CD4-positive, alpha-beta T cell (primary cell): ENCODE data around the gene MCTP2. TPM values are rescaled to one million over a fixed set of nuclear protein-coding genes. Genes with fewer than 3 reads are reported as not detected.

ENCODE experiments used
- ATAC-seq: fragments of 200-7000 bp; cut with Tn5 transposase; one replicate; pipeline ENCODE4 v1.10.0; 2022; ENCODE audit warnings: mild to moderate bottlenecking; ENCODE audit not compliant: poor library complexity
- CTCF ChIA-PET: fragments of 350-600 bp; sonication (Branson Sonifier 250); formaldehyde crosslinking; loops from one replicate; lab custom pipeline; 2021; ENCODE audit warnings: antibody characterized with exemption, inconsistent platforms; lab: Charles Lee
- POLR2A ChIA-PET: fragments of 350-600 bp; sonication (Branson Sonifier 250); formaldehyde crosslinking; loops from one replicate; lab custom pipeline; 2021; ENCODE audit warnings: antibody characterized with exemption, inconsistent platforms; lab: Charles Lee
- DNase-seq, 14 experiments: peaks; one replicate each; pipeline ENCODE4 v3.0.0-alpha.2; 2013 to 2020; ENCODE audit warnings: mixed read lengths in 2 of 14
- H3K27ac ChIP-seq, 2 donors: one replicate each; pipeline versions ENCODE4 v1.5.1 to v1.7.0; 2013; ENCODE audit warnings: low read length in 2 of 2, low read depth in 1 of 2, mild to moderate bottlenecking in 1 of 2
- H3K27me3 ChIP-seq, 2 experiments: 1 replicate in 1 of 2; 2 replicates in 1 of 2; pipeline versions ENCODE4 v1.6.1 to v1.7.0; 2013; ENCODE audit warnings: low read length in 2 of 2, control low read depth in 1 of 2, mild to moderate bottlenecking in 1 of 2, moderate library complexity in 1 of 2; ENCODE audit not compliant: insufficient read depth in 2 of 2, control insufficient read depth in 1 of 2
- H3K36me3 ChIP-seq: one replicate; pipeline ENCODE4 v1.6.1; 2013; ENCODE audit warnings: low read length, control low read depth; ENCODE audit not compliant: insufficient read depth
- H3K4me1 ChIP-seq: one replicate; pipeline ENCODE4 v1.6.1; 2013; ENCODE audit warnings: low read length, control low read depth; ENCODE audit not compliant: insufficient read depth
- H3K4me3 ChIP-seq: one replicate; pipeline ENCODE4 v1.5.1; 2013; ENCODE audit warnings: mild to moderate bottlenecking, low read length, moderate library complexity
- H3K9me3 ChIP-seq, 2 experiments: 1 replicate in 1 of 2; 2 replicates in 1 of 2; pipeline versions ENCODE4 v1.6.1 to v1.7.0; 2013; ENCODE audit warnings: low read length in 2 of 2, mild to moderate bottlenecking in 2 of 2, control low read depth in 1 of 2, moderate library complexity in 1 of 2; ENCODE audit not compliant: control insufficient read depth in 1 of 2, insufficient read depth in 1 of 2
- H3K27ac Mint-ChIP-seq: one replicate; pipeline ENCODE4 v1.8.0; 2020; ENCODE audit warnings: mixed read lengths
- H3K27me3 Mint-ChIP-seq: one replicate; pipeline ENCODE4 v1.8.0; 2021; ENCODE audit warnings: mixed read lengths
- H3K36me3 Mint-ChIP-seq: one replicate; pipeline ENCODE4 v1.8.0; 2021; ENCODE audit warnings: low read depth, mixed read lengths
- H3K4me1 Mint-ChIP-seq: one replicate; pipeline ENCODE4 v1.8.0; 2021; ENCODE audit warnings: low read depth, mixed read lengths
- H3K4me3 Mint-ChIP-seq: one replicate; pipeline ENCODE4 v1.8.0; 2020; ENCODE audit warnings: mild to moderate bottlenecking, mixed read lengths
- H3K9me3 Mint-ChIP-seq: one replicate; pipeline ENCODE4 v1.8.0; 2020; ENCODE audit warnings: mixed read lengths
- intact Hi-C, 2 experiments: fragments of 100-400 bp; cut with DNase I in 1 of 2; cut with micrococcal nuclease in 1 of 2; formaldehyde crosslinking; loops; one replicate each; pipeline versions ENCODE4 v1.15.1 to v1.9.0; 2023 to 2025; cut with DNase I, micrococcal nuclease
- total RNA-seq, 174 experiments: library from RNA in 2 of 174; stranded (reverse) in 2 of 174; gene quantifications; one replicate each; pipeline ENCODE4 v1.2.3 and lab custom pipeline; 2021 to 2026
- TF ChIP-seq, protein P1 (sequence below): fragments of 200-600 bp; IDR thresholded peaks from one replicate; pipeline ENCODE4 v1.8.0; 2022; ENCODE audit warnings: antibody characterized with exemption, mild to moderate bottlenecking

Gene MCTP2
- total RNA-seq, 2 experiments from 2014 or later, result 8.0 to 10.8 TPM

DNA sequence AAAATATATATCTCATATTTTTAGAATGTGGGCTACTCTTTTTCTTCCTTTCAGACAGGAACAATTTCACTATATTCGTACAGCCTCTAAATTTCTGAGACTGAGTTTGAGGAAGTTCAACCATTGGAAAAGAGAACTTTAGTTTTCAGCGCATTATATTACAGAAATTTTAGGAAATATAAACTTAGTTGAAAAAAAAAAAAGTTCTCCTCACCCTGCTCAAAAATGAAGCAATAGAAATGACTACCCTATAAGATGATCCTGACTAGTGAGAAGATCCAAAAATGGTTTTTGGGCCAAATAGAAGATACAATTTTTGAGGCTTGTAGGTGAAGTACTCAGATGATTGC lies 139.6 kb downstream of the MCTP2 start:
- TF ChIP-seq, protein P1, sequence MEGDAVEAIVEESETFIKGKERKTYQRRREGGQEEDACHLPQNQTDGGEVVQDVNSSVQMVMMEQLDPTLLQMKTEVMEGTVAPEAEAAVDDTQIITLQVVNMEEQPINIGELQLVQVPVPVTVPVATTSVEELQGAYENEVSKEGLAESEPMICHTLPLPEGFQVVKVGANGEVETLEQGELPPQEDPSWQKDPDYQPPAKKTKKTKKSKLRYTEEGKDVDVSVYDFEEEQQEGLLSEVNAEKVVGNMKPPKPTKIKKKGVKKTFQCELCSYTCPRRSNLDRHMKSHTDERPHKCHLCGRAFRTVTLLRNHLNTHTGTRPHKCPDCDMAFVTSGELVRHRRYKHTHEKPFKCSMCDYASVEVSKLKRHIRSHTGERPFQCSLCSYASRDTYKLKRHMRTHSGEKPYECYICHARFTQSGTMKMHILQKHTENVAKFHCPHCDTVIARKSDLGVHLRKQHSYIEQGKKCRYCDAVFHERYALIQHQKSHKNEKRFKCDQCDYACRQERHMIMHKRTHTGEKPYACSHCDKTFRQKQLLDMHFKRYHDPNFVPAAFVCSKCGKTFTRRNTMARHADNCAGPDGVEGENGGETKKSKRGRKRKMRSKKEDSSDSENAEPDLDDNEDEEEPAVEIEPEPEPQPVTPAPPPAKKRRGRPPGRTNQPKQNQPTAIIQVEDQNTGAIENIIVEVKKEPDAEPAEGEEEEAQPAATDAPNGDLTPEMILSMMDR, result no peak
- Mint-ChIP-seq H3K27ac (no peak overlapping the region), H3K36me3 (peaks cover 64% of the 10 kb centered on the region), H3K4me1 (no peaks in the 10 kb centered on the region), H3K27me3 (no peaks in the 10 kb centered on the region), H3K9me3 (no peaks in the 10 kb centered on the region), H3K4me3 (no peak overlapping the region)
- Histone ChIP-seq H3K4me3 (no peak overlapping the region), H3K36me3 (peaks cover 2% of the 10 kb centered on the region), H3K27ac (no peak overlapping the region), H3K27me3 (no peaks in the 10 kb centered on the region), H3K4me1 (no peaks in the 10 kb centered on the region), H3K9me3 (no peaks in the 10 kb centered on the region)
- ATAC-seq (no peak), DNase-seq (no peak)
- ChIA-PET POLR2A (no interaction called here), CTCF (no interaction called here)
- intact Hi-C loops, result loop anchor here in 1 of 2 experiments (10.0 kb wide), 1 partner anchor 64 kb away; no protein-coding TSS in a partner anchor

DNA sequence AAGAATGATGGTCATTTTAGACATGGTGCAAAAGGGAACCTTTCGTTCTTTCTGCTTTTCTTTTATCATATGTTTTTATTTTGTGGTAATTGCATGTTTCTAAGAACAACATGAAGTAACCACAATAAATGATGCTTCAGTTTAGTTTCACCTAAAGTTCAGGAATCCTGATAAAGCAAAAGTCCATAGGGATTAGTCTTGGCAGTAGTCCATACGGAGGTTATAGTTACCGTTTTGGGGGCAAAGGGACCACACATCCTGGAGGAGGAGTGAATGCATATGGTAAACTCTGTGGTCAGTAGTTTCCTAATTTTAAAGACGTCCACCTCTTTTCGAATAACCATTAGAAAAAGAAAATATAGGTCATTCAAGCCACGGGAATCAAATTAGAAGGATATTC lies 141.5 kb downstream of the MCTP2 start:
- H3K9me3 Mint-ChIP-seq, result no peaks in the 10 kb centered on the region
- TF ChIP-seq, protein P1, result no peak
- no peaks in the 10 kb centered on the region for H3K4me1 ChIP-seq
- intact Hi-C loops, result loop anchor here in 1 of 2 experiments (10.0 kb wide), 1 partner anchor 62 kb away; no protein-coding TSS in a partner anchor
- H3K27me3 ChIP-seq, result no peaks in the 10 kb centered on the region
- DNase-seq (no peak), ATAC-seq (no peak)
- H3K27me3 Mint-ChIP-seq, result no peaks in the 10 kb centered on the region
- H3K36me3 ChIP-seq, result peaks cover 2% of the 10 kb centered on the region
- POLR2A ChIA-PET, result no interaction called here
- no peaks in the 10 kb centered on the region for H3K9me3 ChIP-seq
- H3K27ac ChIP-seq, result no peak overlapping the region
- no peak overlapping the region for H3K4me3 Mint-ChIP-seq
- no peak overlapping the region for H3K4me3 ChIP-seq
- CTCF ChIA-PET, result interaction anchor here (0.6 kb wide), 1 partner anchor 655 kb away, joined by 3 read pairs; no protein-coding TSS in a partner anchor
- no peaks in the 10 kb centered on the region for H3K4me1 Mint-ChIP-seq
- peaks cover 58% of the 10 kb centered on the region for H3K36me3 Mint-ChIP-seq
- no peak overlapping the region for H3K27ac Mint-ChIP-seq

- no peaks in the 10 kb centered on the region for H3K4me1 Mint-ChIP-seq
- ATAC-seq, result no peak
- H3K4me3 Mint-ChIP-seq, result no peak overlapping the region
- POLR2A ChIA-PET, result no interaction called here
- Histone ChIP-seq H3K4me3 (no peak overlapping the region), H3K27me3 (no peaks in the 10 kb centered on the region), H3K9me3 (no peaks in the 10 kb centered on the region), H3K27ac (no peak overlapping the region), H3K4me1 (no peaks in the 10 kb centered on the region), H3K36me3 (peaks cover 2% of the 10 kb centered on the region)
- no peaks in the 10 kb centered on the region for H3K9me3 Mint-ChIP-seq
- H3K36me3 Mint-ChIP-seq, result peaks cover 32% of the 10 kb centered on the region
- CTCF ChIA-PET, result no interaction called here
- intact Hi-C loops, result loop anchor here in 1 of 2 experiments (10.0 kb wide), 1 partner anchor 59 kb away; no protein-coding TSS in a partner anchor
- TF ChIP-seq, protein P1, result no peak
- H3K27ac Mint-ChIP-seq, result no peak overlapping the region
- H3K27me3 Mint-ChIP-seq, result no peaks in the 10 kb centered on the region
- no peak for DNase-seq
Observed at GRCh38 chr15:94375997-94376396, 144.6 kb downstream of the MCTP2 start.
